Keratinocyte (primary cell): ENCODE results near the gene ANKHD1.

ENCODE experiments used
- EZH2 ChIP-seq: IDR thresholded peaks from one replicate; pipeline ENCODE4 v1.6.1; 2012; ENCODE audit warnings: inconsistent platforms, mild to moderate bottlenecking, low read length, moderate library complexity
- TF ChIP-seq, protein P1 (sequence below), 3 experiments: IDR thresholded peaks in 1 of 3; conservative IDR thresholded peaks in 1 of 3; optimal IDR thresholded peaks in 1 of 3; 2 replicates in 2 of 3; 3 replicates in 1 of 3; pipeline versions ENCODE3 to v1.5.1; 2011; ENCODE audit warnings: low read length in 3 of 3, mild to moderate bottlenecking in 3 of 3, moderate library complexity in 2 of 3, control low read depth in 1 of 3, inconsistent platforms in 1 of 3; ENCODE audit not compliant: insufficient read depth in 2 of 3; ENCODE audit errors: extremely low read depth in 1 of 3

DNA sequence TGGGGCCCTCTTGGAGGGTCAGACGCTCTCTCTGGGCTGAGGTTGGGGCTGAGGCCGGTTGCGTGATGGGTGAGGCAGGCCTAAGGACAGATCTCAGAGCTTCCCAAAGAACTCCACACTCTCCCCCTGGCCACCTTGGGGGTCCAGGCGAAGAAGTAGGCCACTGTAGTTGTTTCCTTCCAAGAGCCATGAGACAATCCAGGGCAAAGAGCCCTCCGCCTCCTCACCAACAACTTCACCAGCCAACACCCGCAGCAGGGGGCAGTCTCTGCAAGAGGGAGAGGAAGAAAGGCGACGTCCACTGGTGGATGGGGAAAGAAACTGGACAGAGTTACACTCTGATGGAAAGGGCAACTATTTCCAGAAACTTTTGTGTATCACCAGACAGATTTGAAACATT lies 173.7 kb downstream of the ANKHD1 start:
- TF ChIP-seq, protein P1, sequence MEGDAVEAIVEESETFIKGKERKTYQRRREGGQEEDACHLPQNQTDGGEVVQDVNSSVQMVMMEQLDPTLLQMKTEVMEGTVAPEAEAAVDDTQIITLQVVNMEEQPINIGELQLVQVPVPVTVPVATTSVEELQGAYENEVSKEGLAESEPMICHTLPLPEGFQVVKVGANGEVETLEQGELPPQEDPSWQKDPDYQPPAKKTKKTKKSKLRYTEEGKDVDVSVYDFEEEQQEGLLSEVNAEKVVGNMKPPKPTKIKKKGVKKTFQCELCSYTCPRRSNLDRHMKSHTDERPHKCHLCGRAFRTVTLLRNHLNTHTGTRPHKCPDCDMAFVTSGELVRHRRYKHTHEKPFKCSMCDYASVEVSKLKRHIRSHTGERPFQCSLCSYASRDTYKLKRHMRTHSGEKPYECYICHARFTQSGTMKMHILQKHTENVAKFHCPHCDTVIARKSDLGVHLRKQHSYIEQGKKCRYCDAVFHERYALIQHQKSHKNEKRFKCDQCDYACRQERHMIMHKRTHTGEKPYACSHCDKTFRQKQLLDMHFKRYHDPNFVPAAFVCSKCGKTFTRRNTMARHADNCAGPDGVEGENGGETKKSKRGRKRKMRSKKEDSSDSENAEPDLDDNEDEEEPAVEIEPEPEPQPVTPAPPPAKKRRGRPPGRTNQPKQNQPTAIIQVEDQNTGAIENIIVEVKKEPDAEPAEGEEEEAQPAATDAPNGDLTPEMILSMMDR (optimal IDR thresholded peaks at IDR 0.05 in 1 of 3, IDR thresholded peaks at IDR 0.05 in 1 of 3, conservative IDR thresholded peaks at IDR 0.05 in 1 of 3; ENCODE audit: extremely low read depth in 1 of 3, insufficient read depth in 2 of 3, low read length in 3 of 3): peak; percentile 34 to 75 (median 47)
- no peak for TF ChIP-seq EZH2
